Tibial nerve (tissue), 4 donors: ENCODE results near the gene KIF3B. TPM values are rescaled to one million over a fixed set of nuclear protein-coding genes. Genes with fewer than 3 reads are reported as not detected.
"Not testable (repeated sequence)": the region's sequence is repeated elsewhere in the genome, so short reads cannot be mapped to it uniquely, and the experiment has no call there.

Experiments
- DNase-seq, 2 donors: peaks; one replicate each; pipeline ENCODE4 v3.0.0-alpha.2; 2019; ENCODE audit warnings: low spot score in 2 of 2
- H3K27ac ChIP-seq, 4 donors: fragments of 200-600 bp; sonication (generic) in 3 of 4; one replicate each; pipeline ENCODE4 v1.5.1; 2017 to 2019; ENCODE audit warnings: mild to moderate bottlenecking in 1 of 4
- H3K27me3 ChIP-seq, 2 donors: fragments of 200-600 bp; sonication (generic) in 1 of 2; one replicate each; pipeline versions ENCODE4 v1.5.1 to v1.6.0; 2017 to 2019
- H3K36me3 ChIP-seq, 3 donors: fragments of 200-600 bp; sonication (generic); one replicate each; pipeline ENCODE4 v1.5.1; 2018 to 2019
- H3K4me1 ChIP-seq, 4 donors: fragments of 200-600 bp; sonication (generic) in 3 of 4; one replicate each; pipeline ENCODE4 v1.5.1; 2017 to 2019
- H3K4me3 ChIP-seq, 4 donors: fragments of 200-600 bp; sonication (generic) in 3 of 4; one replicate each; pipeline ENCODE4 v1.5.1; 2017 to 2019; ENCODE audit warnings: mild to moderate bottlenecking in 1 of 4, moderate library complexity in 1 of 4
- H3K9me3 ChIP-seq, 4 donors: fragments of 200-600 bp; sonication (generic) in 3 of 4; one replicate each; pipeline ENCODE4 v1.5.1; 2017 to 2019
- EP300 ChIP-seq, 2 donors: sonication (generic); formaldehyde crosslinking; IDR thresholded peaks; one replicate each; pipeline ENCODE4 v1.6.1; 2017; ENCODE audit warnings: antibody characterized with exemption in 2 of 2, mild to moderate bottlenecking in 1 of 2
- POLR2A ChIP-seq, 2 donors: fragments of 450-650 bp; IDR thresholded peaks; one replicate each; pipeline ENCODE4 v1.6.1; 2017; ENCODE audit warnings: antibody characterized with exemption in 2 of 2, mild to moderate bottlenecking in 2 of 2, moderate library complexity in 2 of 2
- WGBS, 2 donors: methylation state at CpG; one replicate each; pipeline ENCODE4 v1.1.5; 2018; 5-methylcytosine and 5-hydroxymethylcytosine counted together
- total RNA-seq, 4 donors: library from RNA; depleted of rRNA; stranded (reverse); fragments of >200 nt; gene quantifications; one replicate each; pipeline ENCODE4 v1.1.0, GENCODE V29; 2016
- TF ChIP-seq, protein P1 (sequence below), 5 experiments: fragments of 200-600 bp in 3 of 5; fragments of 450-650 bp in 2 of 5; sonication (generic) in 3 of 5; IDR thresholded peaks; one replicate each; pipeline ENCODE4 v1.5.1; 2016 to 2019; ENCODE audit warnings: antibody characterized with exemption in 5 of 5, mild to moderate bottlenecking in 3 of 5, moderate library complexity in 2 of 5

Gene KIF3B
- total RNA-seq, 4 donors from 2014 or later, result 27.3 to 32.9 (median 31.7) TPM

DNA sequence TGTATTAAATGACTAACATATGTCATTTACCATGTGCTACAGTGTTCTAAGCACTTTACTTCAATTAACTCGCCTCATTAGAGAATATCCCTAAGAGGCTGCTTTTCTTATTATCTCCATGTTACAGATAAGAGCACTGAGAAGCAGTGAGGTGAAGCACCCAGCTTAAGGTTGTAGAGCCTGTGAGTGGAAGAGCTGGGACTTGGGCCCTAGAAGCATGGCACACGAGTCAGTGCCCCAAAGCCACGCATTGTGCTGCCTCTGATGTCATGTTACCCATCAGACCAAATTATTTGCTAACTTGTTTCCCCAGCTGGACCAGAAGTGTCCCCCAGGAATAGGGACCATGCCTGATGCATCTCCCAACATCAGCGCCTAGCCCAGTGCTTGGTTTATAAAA, 35.6 kb upstream of the KIF3B start:
- peaks cover 0 to 6% (median 0%) of the 10 kb centered on the region in 3 donors for H3K36me3 ChIP-seq
- TF ChIP-seq POLR2A (IDR thresholded peaks at IDR 0.05) (no peak), EP300 (IDR thresholded peaks at IDR 0.05) (no peak)
- TF ChIP-seq, protein P1, sequence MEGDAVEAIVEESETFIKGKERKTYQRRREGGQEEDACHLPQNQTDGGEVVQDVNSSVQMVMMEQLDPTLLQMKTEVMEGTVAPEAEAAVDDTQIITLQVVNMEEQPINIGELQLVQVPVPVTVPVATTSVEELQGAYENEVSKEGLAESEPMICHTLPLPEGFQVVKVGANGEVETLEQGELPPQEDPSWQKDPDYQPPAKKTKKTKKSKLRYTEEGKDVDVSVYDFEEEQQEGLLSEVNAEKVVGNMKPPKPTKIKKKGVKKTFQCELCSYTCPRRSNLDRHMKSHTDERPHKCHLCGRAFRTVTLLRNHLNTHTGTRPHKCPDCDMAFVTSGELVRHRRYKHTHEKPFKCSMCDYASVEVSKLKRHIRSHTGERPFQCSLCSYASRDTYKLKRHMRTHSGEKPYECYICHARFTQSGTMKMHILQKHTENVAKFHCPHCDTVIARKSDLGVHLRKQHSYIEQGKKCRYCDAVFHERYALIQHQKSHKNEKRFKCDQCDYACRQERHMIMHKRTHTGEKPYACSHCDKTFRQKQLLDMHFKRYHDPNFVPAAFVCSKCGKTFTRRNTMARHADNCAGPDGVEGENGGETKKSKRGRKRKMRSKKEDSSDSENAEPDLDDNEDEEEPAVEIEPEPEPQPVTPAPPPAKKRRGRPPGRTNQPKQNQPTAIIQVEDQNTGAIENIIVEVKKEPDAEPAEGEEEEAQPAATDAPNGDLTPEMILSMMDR (IDR thresholded peaks at IDR 0.05), result no peak
- no peak for DNase-seq
- no peaks in the 10 kb centered on the region for H3K4me1 ChIP-seq
- H3K9me3 ChIP-seq, result no peaks in the 10 kb centered on the region
- WGBS, 2 donors, result 82 to 94% methylated on average over 4 of the region's 4 CpGs
- no peak overlapping the region for H3K27ac ChIP-seq
- H3K4me3 ChIP-seq, result no peak overlapping the region
- H3K27me3 ChIP-seq, result no peaks in the 10 kb centered on the region

DNA sequence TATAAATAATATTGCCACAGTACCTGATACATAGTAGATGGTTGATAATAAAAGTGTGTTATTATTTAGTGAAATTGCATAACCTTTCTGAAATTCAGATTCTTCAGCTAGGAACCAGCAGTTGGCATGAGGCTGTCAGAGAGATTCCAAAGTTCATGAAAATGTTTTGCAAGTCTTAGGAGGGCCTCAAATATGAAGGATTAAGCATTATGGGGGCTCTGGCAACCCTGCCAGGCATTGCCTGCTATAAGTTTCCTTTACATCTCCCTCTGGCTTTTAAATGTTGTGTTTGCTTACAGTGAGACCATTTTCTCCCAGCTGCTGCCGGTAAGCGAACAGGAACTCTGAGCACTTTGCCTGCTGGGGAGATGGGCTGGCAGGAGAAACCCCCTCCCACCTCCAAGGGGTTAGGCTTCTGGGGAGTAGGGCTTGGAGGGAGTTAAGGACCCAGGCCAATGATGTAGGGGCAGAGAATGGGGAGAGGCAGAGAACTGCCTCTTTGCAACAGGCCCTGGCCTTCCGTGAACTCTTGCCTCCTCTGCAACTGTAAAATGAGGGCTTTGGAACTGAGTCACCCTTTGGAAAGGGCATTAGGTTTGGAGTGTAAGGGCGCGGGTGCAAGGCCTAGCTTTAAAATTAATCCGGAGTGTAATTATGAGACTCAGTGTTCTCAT, 33.2 kb upstream of the KIF3B start:
- Histone ChIP-seq H3K36me3 (no peaks in the 10 kb centered on the region), H3K27me3 (no peaks in the 10 kb centered on the region), H3K9me3 (no peaks in the 10 kb centered on the region), H3K4me1 (no peaks in the 10 kb centered on the region), H3K4me3 (no peak overlapping the region), H3K27ac (no peak overlapping the region)
- DNase-seq, result no peak
- WGBS, 2 donors, result 66 to 67% methylated on average over 6 of the region's 6 CpGs
- TF ChIP-seq POLR2A (IDR thresholded peaks at IDR 0.05), result no peak
- TF ChIP-seq, protein P1 (IDR thresholded peaks at IDR 0.05), result no peak
- no peak for TF ChIP-seq EP300 (IDR thresholded peaks at IDR 0.05)

DNA sequence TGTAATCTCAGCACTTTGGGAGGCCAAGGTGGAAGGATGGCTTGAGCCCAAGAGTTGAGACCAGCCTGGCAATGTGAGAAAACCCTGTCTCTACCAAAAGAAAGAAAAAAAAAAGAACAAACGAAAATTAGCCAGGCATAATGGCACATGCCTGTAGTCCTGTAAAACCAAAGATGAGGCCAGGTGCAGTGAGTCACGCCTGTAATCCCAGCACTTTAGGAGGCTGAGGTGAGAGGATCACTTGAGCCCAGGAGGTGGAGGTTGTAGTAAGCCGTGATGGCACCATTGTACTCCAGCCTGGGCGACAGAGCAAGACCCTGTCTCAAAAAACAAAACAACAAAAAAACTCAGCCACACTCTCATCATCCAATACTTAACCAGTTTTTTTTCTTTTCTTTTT, 32.5 kb upstream of the KIF3B start:
- TF ChIP-seq EP300 (IDR thresholded peaks at IDR 0.05), result no peak
- Histone ChIP-seq H3K36me3 (no peaks in the 10 kb centered on the region), H3K27me3 (no peaks in the 10 kb centered on the region), H3K4me1 (no peaks in the 10 kb centered on the region), H3K9me3 (no peaks in the 10 kb centered on the region), H3K27ac (no peak overlapping the region), H3K4me3 (no peak overlapping the region)
- WGBS, 2 donors, result 90 to 92% methylated on average over 4 of the region's 4 CpGs
- no peak for DNase-seq

DNA sequence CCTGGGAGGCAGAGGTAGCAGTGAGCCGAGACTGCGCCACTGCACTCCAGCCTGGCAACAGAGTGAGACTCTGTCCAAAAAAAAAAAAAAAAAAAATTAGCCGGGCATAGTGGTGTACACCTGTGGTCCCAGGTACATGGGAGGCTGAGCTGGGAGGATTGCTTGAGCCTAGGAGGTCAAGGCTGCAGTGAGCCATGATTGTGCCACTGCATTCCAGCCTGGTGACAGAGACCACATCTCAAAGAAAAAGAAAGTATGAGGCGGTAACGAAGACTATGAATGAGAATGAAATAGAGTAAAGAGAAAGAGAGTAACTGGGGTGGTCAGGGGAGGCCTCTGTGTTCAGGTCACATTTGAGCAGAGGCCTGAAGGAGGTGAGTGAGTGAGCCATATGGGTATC, 31.2 kb upstream of the KIF3B start:
- not testable (repeated sequence) for H3K36me3 ChIP-seq, H3K4me1 ChIP-seq, H3K27me3 ChIP-seq, H3K4me3 ChIP-seq, DNase-seq, H3K9me3 ChIP-seq, H3K27ac ChIP-seq
- WGBS, 2 donors, result 90 to 94% methylated on average over 5 of the region's 5 CpGs

DNA sequence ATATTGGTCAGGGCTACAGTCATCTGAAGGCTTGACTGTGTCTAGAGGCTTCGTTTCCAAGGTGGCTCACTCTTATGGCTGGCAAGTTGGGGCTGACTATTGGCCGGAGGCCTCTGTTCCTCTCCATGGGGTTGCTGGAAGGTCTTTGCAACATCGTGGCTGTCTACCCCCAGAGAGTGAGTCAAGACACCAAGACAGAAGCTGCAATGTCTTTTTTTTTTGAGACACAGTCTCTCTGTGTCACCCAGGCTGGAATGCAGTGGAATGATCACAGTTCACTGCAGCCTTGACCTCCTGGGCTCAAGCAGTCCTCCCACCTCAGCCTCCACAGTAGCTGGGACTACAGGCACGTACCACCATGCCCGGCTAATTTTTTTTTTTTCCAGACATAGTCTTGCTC, 29.4 kb upstream of the KIF3B start:
- TF ChIP-seq, protein P1 (IDR thresholded peaks at IDR 0.05), result no peak
- TF ChIP-seq POLR2A (IDR thresholded peaks at IDR 0.05) (no peak), EP300 (IDR thresholded peaks at IDR 0.05) (no peak)
- H3K36me3 ChIP-seq, result no peaks in the 10 kb centered on the region
- no peak overlapping the region for H3K4me3 ChIP-seq
- no peak for DNase-seq
- H3K27me3 ChIP-seq, result no peaks in the 10 kb centered on the region
- no peak overlapping the region for H3K27ac ChIP-seq
- no peaks in the 10 kb centered on the region for H3K4me1 ChIP-seq
- H3K9me3 ChIP-seq, result no peaks in the 10 kb centered on the region
- 58 to 63% methylated on average over 5 of the region's 5 CpGs for WGBS, 2 donors

DNA sequence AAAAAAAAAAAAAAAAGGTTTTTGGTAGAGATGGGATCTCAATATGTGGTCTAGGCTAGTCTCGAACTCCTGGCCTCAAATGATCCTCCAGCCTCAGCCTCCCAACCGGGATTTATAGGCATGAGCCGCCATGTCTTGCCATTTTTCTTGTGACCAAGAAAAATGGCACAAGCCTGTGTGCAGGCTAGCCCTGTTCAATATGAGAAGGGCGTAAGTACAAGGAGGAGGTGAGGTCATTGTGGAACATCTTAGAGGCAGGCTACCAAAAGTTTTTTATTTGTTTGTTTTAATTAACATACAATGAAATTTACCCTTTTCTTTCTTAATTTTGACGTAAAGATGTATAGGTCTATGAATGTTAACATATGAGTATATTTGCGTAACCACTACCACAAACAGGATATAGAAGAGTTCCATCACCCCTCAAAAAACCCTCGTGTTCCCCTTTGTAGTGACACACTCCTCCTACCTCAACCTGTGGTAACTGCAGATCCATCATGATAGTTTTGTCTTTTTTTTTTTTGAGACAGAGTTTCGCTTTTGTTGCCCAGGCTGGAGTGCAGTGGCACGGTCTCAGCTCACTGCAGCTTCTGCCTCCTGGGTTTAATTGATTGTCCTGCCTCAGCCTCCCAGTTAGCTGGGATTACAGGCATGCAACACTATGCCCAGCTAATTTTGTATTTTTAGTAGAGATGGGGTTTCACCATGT, 28.3 kb upstream of the KIF3B start:
- no peaks in the 10 kb centered on the region for H3K9me3 ChIP-seq
- no peaks in the 10 kb centered on the region for H3K27me3 ChIP-seq
- no peak overlapping the region for H3K27ac ChIP-seq
- no peaks in the 10 kb centered on the region for H3K36me3 ChIP-seq
- H3K4me3 ChIP-seq, result no peak overlapping the region
- 88% methylated on average over 9 of the region's 9 CpGs for WGBS, 2 donors
- TF ChIP-seq, protein P1 (IDR thresholded peaks at IDR 0.05), result no peak
- TF ChIP-seq EP300 (IDR thresholded peaks at IDR 0.05), result no peak
- TF ChIP-seq POLR2A (IDR thresholded peaks at IDR 0.05), result no peak
- no peak for DNase-seq
- H3K4me1 ChIP-seq, result no peaks in the 10 kb centered on the region
